RWPE1 (cell line): ENCODE results near the gene MTFR2.

Source experiments
- CTCF ChIA-PET: fragments of 350-600 bp; sonication (Branson Sonifier 250); formaldehyde crosslinking; extraction: SDS; loops from one replicate; lab custom pipeline; 2021; lab: Yijun Ruan, JAX
- POLR2A ChIA-PET: fragments of 400-600 bp; formaldehyde crosslinking; extraction: SDS; loops from one replicate; lab custom pipeline; 2020; ENCODE audit warnings: antibody characterized with exemption; ENCODE audit not compliant: low non-redundant PET; lab: Yijun Ruan, JAX
- DNase-seq: peaks from one replicate; pipeline ENCODE4 v3.0.0; 2012; ENCODE audit warnings: low spot score
- H3K27ac ChIP-seq: fragments of 450-650 bp; 2 replicates; pipeline ENCODE4 v1.5.1; 2017
- CTCF ChIP-seq: fragments of 450-650 bp; conservative IDR thresholded peaks from 2 replicates; pipeline ENCODE4 v1.5.1; 2017; ENCODE audit warnings: low read depth, mild to moderate bottlenecking

Gene MTFR2

GRCh38 chr6:136262940-136263339, 12.8 kb upstream of the MTFR2 start:
- POLR2A ChIA-PET = no interaction called here

GRCh38 chr6:136254851-136255466, 4.8 kb upstream of the MTFR2 start:
- CTCF ChIA-PET = interaction anchor here (0.6 kb wide), 2 partner anchors 537 to 1093 kb away, joined by 3 read pairs; partner anchors contain the start of gene MAP3K5
- no peak for TF ChIP-seq CTCF

More at GRCh38 chr6:136262940-136263339, 12.8 kb upstream of the MTFR2 start:
- no peak for TF ChIP-seq CTCF
- CTCF ChIA-PET = interaction anchor here (0.6 kb wide), 1 partner anchor 12 kb away, joined by 5 read pairs; no protein-coding TSS in a partner anchor
- H3K27ac ChIP-seq = no peak overlapping the region
- DNase-seq = no peak

GRCh38 chr6:136253734-136254133, 3.6 kb upstream of the MTFR2 start:
- no peak for TF ChIP-seq CTCF
- DNase-seq = no peak
- POLR2A ChIA-PET = no interaction called here
- CTCF ChIA-PET = no interaction called here
- H3K27ac ChIP-seq = no peak overlapping the region

More at GRCh38 chr6:136254851-136255466, 4.8 kb upstream of the MTFR2 start:
- H3K27ac ChIP-seq = no peak overlapping the region
- POLR2A ChIA-PET = no interaction called here
- DNase-seq = no peak

GRCh38 chr6:136252441-136252840, 2.3 kb upstream of the MTFR2 start:
- ChIA-PET CTCF (interaction anchor here (0.7 kb wide), 1 partner anchor 895 kb away, joined by 3 read pairs; no protein-coding TSS in a partner anchor), POLR2A (no interaction called here)
- TF ChIP-seq CTCF = no peak
- DNase-seq = no peak
- no peak overlapping the region for H3K27ac ChIP-seq

GRCh38 chr6:136251394-136251793, 1.3 kb upstream of the MTFR2 start:
- TF ChIP-seq CTCF = no peak
- ChIA-PET POLR2A (no interaction called here), CTCF (interaction anchor here (1.5 kb wide), 1 partner anchor 299 kb away, joined by 5 read pairs; no protein-coding TSS in a partner anchor)
- no peak overlapping the region for H3K27ac ChIP-seq
- DNase-seq = no peak

- TF ChIP-seq CTCF = no peak
Observed at GRCh38 chr6:136250686-136251008, 536 bp upstream of the MTFR2 start.

More at GRCh38 chr6:136250686-136251008, 536 bp upstream of the MTFR2 start:
- POLR2A ChIA-PET = no interaction called here
- H3K27ac ChIP-seq = peak overlapping the region; percentile 78
- CTCF ChIA-PET = interaction anchor here (0.6 to 1.5 kb wide), 4 partner anchors 13 to 1026 kb away, joined by 3 to 5 read pairs (median 4); no protein-coding TSS in a partner anchor
- DNase-seq = peak; percentile 34
